HG03108 (cell line): ENCODE results near the gene ZNF487.

Experiments
- ATAC-seq: cut with Tn5 transposase; IDR thresholded peaks from one replicate; pipeline ENCODE4 v1.9.1; 2021; ENCODE audit warnings: moderate library complexity; ENCODE audit not compliant: unreplicated experiment

Gene ZNF487

GRCh38 chr10:43482319-43483078 is 45.6 kb downstream of the ZNF487 start:
- no peak for ATAC-seq

- no peak for ATAC-seq
Observed at GRCh38 chr10:43491855-43492254, 54.9 kb downstream of the ZNF487 start.

GRCh38 chr10:43502931-43503330 is 66.0 kb downstream of the ZNF487 start:
- ATAC-seq, result no peak

GRCh38 chr10:43524434-43525247 is 87.7 kb downstream of the ZNF487 start:
- ATAC-seq, result no peak
